Body of pancreas (tissue), 4 donors: Measurements from ENCODE around the gene KRTAP9-4.

Source experiments
- POLR2A ChIP-seq, 3 donors: fragments of 450-650 bp; IDR thresholded peaks; one replicate each; pipeline ENCODE4 v1.6.1; 2016; ENCODE audit warnings: antibody characterized with exemption in 3 of 3, mild to moderate bottlenecking in 2 of 3
- TF ChIP-seq, protein P1 (sequence below), 7 experiments: fragments of 450-650 bp in 4 of 7; fragments of 200-600 bp in 3 of 7; sonication (generic) in 3 of 7; IDR thresholded peaks; one replicate each; pipeline ENCODE4 v1.5.1; 2016 to 2019; ENCODE audit warnings: antibody characterized with exemption in 7 of 7

GRCh38 chr17:41212524-41213169, 36.8 kb upstream of the KRTAP9-4 start:
- TF ChIP-seq POLR2A (IDR thresholded peaks at IDR 0.05), result no peak
- TF ChIP-seq, protein P1, sequence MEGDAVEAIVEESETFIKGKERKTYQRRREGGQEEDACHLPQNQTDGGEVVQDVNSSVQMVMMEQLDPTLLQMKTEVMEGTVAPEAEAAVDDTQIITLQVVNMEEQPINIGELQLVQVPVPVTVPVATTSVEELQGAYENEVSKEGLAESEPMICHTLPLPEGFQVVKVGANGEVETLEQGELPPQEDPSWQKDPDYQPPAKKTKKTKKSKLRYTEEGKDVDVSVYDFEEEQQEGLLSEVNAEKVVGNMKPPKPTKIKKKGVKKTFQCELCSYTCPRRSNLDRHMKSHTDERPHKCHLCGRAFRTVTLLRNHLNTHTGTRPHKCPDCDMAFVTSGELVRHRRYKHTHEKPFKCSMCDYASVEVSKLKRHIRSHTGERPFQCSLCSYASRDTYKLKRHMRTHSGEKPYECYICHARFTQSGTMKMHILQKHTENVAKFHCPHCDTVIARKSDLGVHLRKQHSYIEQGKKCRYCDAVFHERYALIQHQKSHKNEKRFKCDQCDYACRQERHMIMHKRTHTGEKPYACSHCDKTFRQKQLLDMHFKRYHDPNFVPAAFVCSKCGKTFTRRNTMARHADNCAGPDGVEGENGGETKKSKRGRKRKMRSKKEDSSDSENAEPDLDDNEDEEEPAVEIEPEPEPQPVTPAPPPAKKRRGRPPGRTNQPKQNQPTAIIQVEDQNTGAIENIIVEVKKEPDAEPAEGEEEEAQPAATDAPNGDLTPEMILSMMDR (IDR thresholded peaks at IDR 0.05), result no peak
